Lung (tissue), 12 donors: ENCODE results near the gene ATPAF1. TPM values are rescaled to one million over a fixed set of nuclear protein-coding genes. Genes with fewer than 3 reads are reported as not detected.

Experiments used
- ATAC-seq: fragments of 200-7000 bp; cut with Tn5 transposase; one replicate; pipeline ENCODE4 v1.9.1; 2020; ENCODE audit warnings: moderate number of reproducible peaks; ENCODE audit not compliant: insufficient read depth, low FRiP score
- DNase-seq, 3 donors: peaks; one replicate each; pipeline ENCODE4 v3.0.0-alpha.2; 2013 to 2017
- H3K27ac ChIP-seq, 2 donors: one replicate each; pipeline ENCODE4 v1.5.1; 2013; ENCODE audit warnings: mild to moderate bottlenecking in 2 of 2, moderate library complexity in 2 of 2, control low read depth in 1 of 2, inconsistent platforms in 1 of 2, low read depth in 1 of 2, low read length in 1 of 2
- H3K27me3 ChIP-seq, 3 donors: one replicate each; pipeline ENCODE4 v1.5.1; 2013; ENCODE audit warnings: low read length in 2 of 3; ENCODE audit not compliant: control insufficient read depth in 3 of 3, insufficient read depth in 3 of 3
- H3K36me3 ChIP-seq, 4 donors: one replicate each; pipeline ENCODE4 v1.5.1; 2013; ENCODE audit warnings: low read length in 4 of 4, mild to moderate bottlenecking in 1 of 4, moderate library complexity in 1 of 4; ENCODE audit not compliant: control insufficient read depth in 4 of 4, insufficient read depth in 4 of 4
- H3K4me1 ChIP-seq, 5 donors: one replicate each; pipeline ENCODE4 v1.5.1; 2013; ENCODE audit warnings: low read length in 5 of 5, mild to moderate bottlenecking in 2 of 5, moderate library complexity in 1 of 5; ENCODE audit not compliant: control insufficient read depth in 5 of 5, insufficient read depth in 5 of 5
- H3K4me3 ChIP-seq: one replicate; pipeline ENCODE4 v1.5.1; 2013; ENCODE audit warnings: mild to moderate bottlenecking, control low read depth, moderate library complexity
- H3K9ac ChIP-seq, 2 donors: one replicate each; pipeline ENCODE4 v1.5.1; 2013; ENCODE audit warnings: low read length in 2 of 2, control low read depth in 1 of 2; ENCODE audit not compliant: insufficient read depth in 1 of 2
- H3K9me3 ChIP-seq, 4 donors: one replicate each; pipeline ENCODE4 v1.5.1; 2013; ENCODE audit warnings: low read length in 3 of 4, mild to moderate bottlenecking in 1 of 4, moderate library complexity in 1 of 4; ENCODE audit not compliant: control insufficient read depth in 4 of 4, insufficient read depth in 3 of 4
- WGBS, 2 donors: extraction: QIAGEN DNeasy Blood & Tissue Kit; methylation state at CpG; one replicate each; pipeline ENCODE4 v1.1.7; 2013; 5-methylcytosine and 5-hydroxymethylcytosine counted together
- polyA plus RNA-seq, 2 donors: library from polyadenylated mRNA; stranded (reverse); fragments of 200-250 nt; gene quantifications; one replicate each; pipeline ENCODE4 v1.2.1, GENCODE V29; 2013
- total RNA-seq, 2 donors: library from RNA; depleted of rRNA in 1 of 2; stranded (reverse); fragments of >200 nt in 1 of 2; gene quantifications; one replicate each; pipeline ENCODE4 v1.2.1, GENCODE V29; 2014 to 2021
- TF ChIP-seq, protein P1 (sequence below): IDR thresholded peaks from 2 replicates; pipeline ENCODE4 v1.5.1; 2012; ENCODE audit warnings: mild to moderate bottlenecking; ENCODE audit errors: control extremely low read depth, extremely low read depth
- donor health status: control.
- donor health status: control.
- donor health status: Bipolar disorder and iron deficiency.
- donor health status: healthy.
- donor health status: DM: yes; HTN: yes; CAD: no.

ATPAF1 gene
- total and polyA plus RNA-seq, 4 donors = 23.1 to 42.3 (median 36.6) TPM

DNA sequence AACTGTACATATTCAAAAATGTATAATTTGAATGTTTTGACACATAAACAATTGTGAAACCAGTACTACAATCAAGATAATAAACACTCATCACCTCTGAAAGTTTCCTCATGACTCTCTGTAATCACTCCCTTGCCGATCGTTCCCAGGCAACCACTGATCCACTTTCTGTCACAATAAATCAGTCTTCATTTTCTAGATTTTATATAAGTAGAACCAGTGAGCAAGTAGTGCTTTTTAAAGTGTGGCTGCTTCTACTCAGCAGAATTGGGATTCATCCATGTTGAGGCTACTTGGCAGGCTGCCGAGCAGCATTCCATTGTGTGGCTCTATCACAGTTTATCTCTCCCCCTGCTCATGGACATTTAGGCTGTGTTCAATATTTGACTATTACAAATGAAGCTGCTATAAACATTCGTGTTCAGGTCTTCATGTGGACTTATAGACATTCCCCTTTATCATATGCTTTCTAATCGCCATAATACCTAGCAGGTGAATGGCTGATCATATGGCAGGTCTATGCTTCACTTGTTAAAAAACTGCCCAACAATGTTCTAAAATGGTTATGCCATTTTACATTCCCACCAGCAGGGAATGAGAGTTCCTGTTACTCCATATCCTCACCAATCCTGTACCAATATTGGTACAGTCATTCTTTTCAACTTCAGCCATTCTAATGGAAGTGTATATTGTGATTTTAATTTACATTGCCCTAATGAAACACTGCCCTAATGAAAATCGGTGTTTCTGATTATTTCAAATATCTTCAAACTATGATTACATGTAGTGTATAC, 24.0 kb upstream of the ATPAF1 start:
- no peaks in the 10 kb centered on the region for H3K9me3 ChIP-seq
- TF ChIP-seq, protein P1, sequence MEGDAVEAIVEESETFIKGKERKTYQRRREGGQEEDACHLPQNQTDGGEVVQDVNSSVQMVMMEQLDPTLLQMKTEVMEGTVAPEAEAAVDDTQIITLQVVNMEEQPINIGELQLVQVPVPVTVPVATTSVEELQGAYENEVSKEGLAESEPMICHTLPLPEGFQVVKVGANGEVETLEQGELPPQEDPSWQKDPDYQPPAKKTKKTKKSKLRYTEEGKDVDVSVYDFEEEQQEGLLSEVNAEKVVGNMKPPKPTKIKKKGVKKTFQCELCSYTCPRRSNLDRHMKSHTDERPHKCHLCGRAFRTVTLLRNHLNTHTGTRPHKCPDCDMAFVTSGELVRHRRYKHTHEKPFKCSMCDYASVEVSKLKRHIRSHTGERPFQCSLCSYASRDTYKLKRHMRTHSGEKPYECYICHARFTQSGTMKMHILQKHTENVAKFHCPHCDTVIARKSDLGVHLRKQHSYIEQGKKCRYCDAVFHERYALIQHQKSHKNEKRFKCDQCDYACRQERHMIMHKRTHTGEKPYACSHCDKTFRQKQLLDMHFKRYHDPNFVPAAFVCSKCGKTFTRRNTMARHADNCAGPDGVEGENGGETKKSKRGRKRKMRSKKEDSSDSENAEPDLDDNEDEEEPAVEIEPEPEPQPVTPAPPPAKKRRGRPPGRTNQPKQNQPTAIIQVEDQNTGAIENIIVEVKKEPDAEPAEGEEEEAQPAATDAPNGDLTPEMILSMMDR = no peak
- WGBS, 2 donors = 75 to 84% methylated on average over 6 of the region's 6 CpGs
- no peak overlapping the region for H3K9ac ChIP-seq
- H3K36me3 ChIP-seq = peaks cover 20 to 35% (median 29%) of the 10 kb centered on the region in 4 donors
- peaks cover 1 to 14% (median 6%) of the 10 kb centered on the region in 5 donors for H3K4me1 ChIP-seq
- H3K27ac ChIP-seq = no peak overlapping the region
- peak; percentile 24 to 37 (median 37) for DNase-seq
- ATAC-seq = no peak
- H3K27me3 ChIP-seq = no peaks in the 10 kb centered on the region
- H3K4me3 ChIP-seq = no peak overlapping the region

DNA sequence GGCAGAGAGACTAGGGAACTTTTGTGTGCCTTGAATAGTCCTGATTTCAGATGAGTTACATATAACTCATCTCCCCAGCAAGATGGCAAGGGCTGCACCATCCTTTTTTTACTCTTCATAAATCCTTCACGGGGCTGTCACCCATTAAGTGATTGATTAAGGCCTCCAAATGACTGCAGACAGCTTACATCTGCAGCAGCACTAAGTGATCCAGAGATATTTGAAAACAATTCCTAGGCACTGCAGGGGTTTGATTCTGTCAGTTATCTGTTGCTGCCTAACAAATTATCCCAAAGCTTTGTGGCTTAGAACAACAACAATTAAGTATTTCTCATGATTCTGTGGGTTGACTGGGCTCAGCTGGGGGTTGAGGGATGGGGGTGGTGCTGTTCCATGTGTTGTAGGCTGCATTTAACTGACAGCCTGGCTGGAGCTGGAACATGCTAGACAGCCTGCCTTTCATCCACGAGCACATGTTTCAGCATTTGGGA, 22.8 kb upstream of the ATPAF1 start:
- Histone ChIP-seq H3K27ac (no peak overlapping the region), H3K9ac (no peak overlapping the region), H3K27me3 (no peaks in the 10 kb centered on the region), H3K4me1 (peaks cover 1 to 19% (median 7%) of the 10 kb centered on the region in 5 donors), H3K4me3 (no peak overlapping the region), H3K9me3 (no peaks in the 10 kb centered on the region), H3K36me3 (peaks cover 21 to 38% (median 28%) of the 10 kb centered on the region in 4 donors)
- no peak for DNase-seq
- WGBS, 2 donors = 84 to 86% methylated on average over 2 of the region's 2 CpGs
- TF ChIP-seq, protein P1 = no peak
- no peak for ATAC-seq

DNA sequence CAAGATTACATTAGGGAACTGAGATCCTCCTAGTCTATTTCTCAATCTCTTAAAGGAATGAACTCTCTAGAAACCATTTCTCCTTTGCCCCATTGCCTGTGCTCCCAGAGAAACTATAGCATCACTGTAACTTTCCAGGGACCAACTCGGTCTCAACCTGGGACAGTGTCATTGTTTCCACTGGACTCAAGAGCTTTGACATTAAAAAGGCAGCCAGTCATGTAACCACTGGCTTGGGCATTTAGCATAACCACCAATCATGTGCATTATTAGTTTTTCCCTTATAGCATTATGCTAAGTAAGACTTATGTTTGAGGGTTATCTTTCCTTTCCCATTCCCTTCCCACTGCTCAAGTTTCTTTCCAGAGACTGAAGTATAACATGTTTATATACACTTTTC, 21.7 kb upstream of the ATPAF1 start:
- no peak for ATAC-seq
- no peak for DNase-seq
- no peak overlapping the region for H3K4me3 ChIP-seq
- peaks cover 13 to 30% (median 25%) of the 10 kb centered on the region in 4 donors for H3K36me3 ChIP-seq
- TF ChIP-seq, protein P1 = no peak
- no peak overlapping the region for H3K9ac ChIP-seq
- WGBS, 2 donors = 82 to 96% methylated on average over 1 of the region's 1 CpG
- peaks cover 1 to 19% (median 7%) of the 10 kb centered on the region in 5 donors for H3K4me1 ChIP-seq
- no peaks in the 10 kb centered on the region for H3K9me3 ChIP-seq
- no peak overlapping the region for H3K27ac ChIP-seq
- no peaks in the 10 kb centered on the region for H3K27me3 ChIP-seq
